K562 (cell line): Measurements from ENCODE around the gene PLEKHF1. TPM values are rescaled to one million over a fixed set of nuclear protein-coding genes. Genes with fewer than 3 reads are reported as not detected.
A peak's percentile ranks its signal among the peaks of the same experiment; 100 is the strongest.

Experiments used
- BMI1 ChIP-seq: fragments of 150-350 bp; IDR thresholded peaks from 2 replicates; pipeline ENCODE4 v1.6.1; 2014; ENCODE audit warnings: low read length
- C11orf30 ChIP-seq: fragments of 450-650 bp; IDR thresholded peaks from 2 replicates; pipeline ENCODE4 v1.6.1; 2016; ENCODE audit warnings: low read depth, mild to moderate bottlenecking
- CCNT2 ChIP-seq: IDR thresholded peaks from 2 replicates; pipeline ENCODE4 v1.6.1; 2011; ENCODE audit warnings: borderline replicate concordance, low read depth, mild to moderate bottlenecking, moderate library complexity, mixed read lengths, low read length; ENCODE audit not compliant: insufficient read length; ENCODE audit errors: extremely low read depth
- CHCHD3 ChIP-seq: fragments of 250-450 bp; sonication (Bioruptor Pico); IDR thresholded peaks from 2 replicates; pipeline ENCODE4 v2.1.2; 2022; ENCODE audit warnings: mild to moderate bottlenecking
- CHD7 ChIP-seq: fragments of 200-600 bp; sonication (generic); IDR thresholded peaks from one replicate; pipeline ENCODE4 v1.6.1; 2012; ENCODE audit warnings: mild to moderate bottlenecking, low read depth, low read length, inconsistent platforms
- EGR1 ChIP-seq: fragments of 450-650 bp; conservative IDR thresholded peaks from 2 replicates; pipeline ENCODE4 v1.6.1; 2017; ENCODE audit warnings: mild to moderate bottlenecking
- GTF2A2 ChIP-seq: IDR thresholded peaks from 2 replicates; pipeline ENCODE4 v1.6.1; 2016; ENCODE audit warnings: mild to moderate bottlenecking, missing genetic modification characterization, missing compliant biosample characterization
- HDAC8 ChIP-seq: fragments of 450-650 bp; IDR thresholded peaks from 2 replicates; pipeline ENCODE4 v1.6.1; 2016; ENCODE audit warnings: mild to moderate bottlenecking, missing genetic modification characterization, moderate library complexity, missing compliant biosample characterization
- ILK ChIP-seq: fragments of 450-650 bp; IDR thresholded peaks from 2 replicates; pipeline ENCODE4 v1.6.1; 2016; ENCODE audit warnings: missing genetic modification characterization, low read depth, mild to moderate bottlenecking, missing compliant biosample characterization, moderate library complexity, borderline replicate concordance
- KAT8 ChIP-seq: fragments of 450-650 bp; IDR thresholded peaks from 2 replicates; pipeline ENCODE4 v1.6.1; 2016; ENCODE audit warnings: low read depth, mild to moderate bottlenecking
- NR3C1 ChIP-seq: sonication (generic); formaldehyde crosslinking; IDR thresholded peaks from 2 replicates; pipeline ENCODE4 v1.8.1; 2022; ENCODE audit warnings: missing genetic modification reagents
- SMAD3 ChIP-seq: fragments of 450-650 bp; formaldehyde crosslinking; conservative IDR thresholded peaks from 2 replicates; pipeline ENCODE4 v1.4.0; 2020; ENCODE audit warnings: mild to moderate bottlenecking
- SMAD4 ChIP-seq: fragments of 250-450 bp; sonication (Bioruptor Pico); conservative IDR thresholded peaks from 2 replicates; pipeline ENCODE4 v1.8.0; 2021; ENCODE audit warnings: inconsistent platforms, mild to moderate bottlenecking, moderate library complexity
- SRSF3 ChIP-seq: fragments of 200-400 bp; formaldehyde crosslinking; IDR thresholded peaks from 2 replicates; pipeline ENCODE4 v1.6.1; 2016; ENCODE audit warnings: mild to moderate bottlenecking, low read length, moderate library complexity; ENCODE audit not compliant: insufficient read depth
- ZNF121 ChIP-seq: sonication (generic); formaldehyde crosslinking; conservative IDR thresholded peaks from 2 replicates; pipeline ENCODE4 v1.8.0; 2022; ENCODE audit warnings: missing genetic modification reagents
- ZNF316 ChIP-seq: fragments of 450-650 bp; IDR thresholded peaks from 2 replicates; pipeline ENCODE4 v1.6.1; 2016
- polyA plus RNA-seq, 8 experiments: library from polyadenylated mRNA; depleted of rRNA in 4 of 8; stranded (reverse) in 5 of 8; unstranded in 3 of 8; fragments of >200 nt; fragmentation: Nextera tagmentation in 2 of 8; fragmentation: Illumina TruSeq in 1 of 8; extraction: Ambion mirVana in 2 of 8; extraction: Trizol in 1 of 8; gene quantifications; 2 replicates each; pipeline versions ENCODE4 v1.2.1 to v1.2.3, GENCODE V29; 2011 to 2014; ENCODE audit warnings: inconsistent platforms in 1 of 8, missing spikeins in 1 of 8
- total RNA-seq, 7 experiments: library from RNA; depleted of rRNA in 6 of 7; stranded (reverse); fragments of >200 nt in 6 of 7; fragmentation: Illumina TruSeq in 2 of 7; extraction: Trizol in 2 of 7; gene quantifications; 2 replicates each; pipeline versions ENCODE4 v1.2.1 to v1.2.3, GENCODE V29; 2011 to 2021; ENCODE audit warnings: low replicate concordance in 1 of 7
- TF ChIP-seq, protein P1 (sequence below): fragments of 450-650 bp; formaldehyde crosslinking; IDR thresholded peaks from 2 replicates; pipeline ENCODE4 v1.4.0; 2020; ENCODE audit warnings: mild to moderate bottlenecking, moderate library complexity

PLEKHF1 gene
- total and polyA plus RNA-seq, 9 of the 15 experiments (the other 6 are each of a cell fraction or from before 2014, with no cell fraction given), result 0.07 to 13.4 (median 3.9) TPM; not detected in 1

DNA sequence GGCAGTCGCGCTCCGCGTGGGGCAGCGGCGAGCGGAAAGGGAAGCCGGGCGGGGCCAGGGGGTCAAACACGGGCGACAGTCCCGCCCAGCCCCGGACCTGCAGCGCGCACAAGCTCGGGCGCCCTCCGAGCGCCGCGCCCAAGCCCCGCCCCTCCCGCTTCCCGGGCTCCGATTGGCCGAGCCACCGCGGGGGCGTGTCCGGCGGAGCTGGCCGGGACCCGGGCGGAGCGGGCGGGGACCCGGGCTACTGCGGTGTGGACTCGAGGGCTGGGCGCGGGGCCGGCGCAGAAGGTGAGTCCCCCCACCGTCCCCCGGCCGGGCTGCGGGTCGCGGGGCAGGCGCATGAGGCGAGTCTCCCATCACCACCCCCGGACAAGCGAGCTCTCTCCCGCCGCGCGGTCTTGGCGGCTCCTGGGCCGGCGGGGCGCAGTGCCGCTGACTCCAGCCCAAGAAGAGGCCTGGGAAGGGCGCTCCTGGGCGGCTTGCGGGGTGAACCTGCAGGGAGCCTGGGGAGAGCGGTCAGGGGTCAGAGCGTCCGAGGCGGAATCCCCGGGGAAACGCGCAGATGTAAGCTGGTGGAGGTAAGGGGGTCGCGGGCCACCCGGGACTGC is at the start of gene PLEKHF1 (continued):
- TF ChIP-seq CHD7, result no peak
- TF ChIP-seq ZNF121 (CRISPR knock-in tag), result no peak
- TF ChIP-seq KAT8, result no peak
- no peak for TF ChIP-seq ZNF316
- 0 out of 2 replicates have a peak, but pooled peaks have one; percentile 7 for TF ChIP-seq SMAD4 (CRISPR knock-in tag)
- TF ChIP-seq, protein P1, sequence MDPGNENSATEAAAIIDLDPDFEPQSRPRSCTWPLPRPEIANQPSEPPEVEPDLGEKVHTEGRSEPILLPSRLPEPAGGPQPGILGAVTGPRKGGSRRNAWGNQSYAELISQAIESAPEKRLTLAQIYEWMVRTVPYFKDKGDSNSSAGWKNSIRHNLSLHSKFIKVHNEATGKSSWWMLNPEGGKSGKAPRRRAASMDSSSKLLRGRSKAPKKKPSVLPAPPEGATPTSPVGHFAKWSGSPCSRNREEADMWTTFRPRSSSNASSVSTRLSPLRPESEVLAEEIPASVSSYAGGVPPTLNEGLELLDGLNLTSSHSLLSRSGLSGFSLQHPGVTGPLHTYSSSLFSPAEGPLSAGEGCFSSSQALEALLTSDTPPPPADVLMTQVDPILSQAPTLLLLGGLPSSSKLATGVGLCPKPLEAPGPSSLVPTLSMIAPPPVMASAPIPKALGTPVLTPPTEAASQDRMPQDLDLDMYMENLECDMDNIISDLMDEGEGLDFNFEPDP (CRISPR knock-in tag), result no peak
- no peak for TF ChIP-seq CHCHD3 (CRISPR knock-in tag)
- TF ChIP-seq BMI1, result no peak
- TF ChIP-seq SMAD3 (CRISPR knock-in tag), result no peak
- TF ChIP-seq C11orf30, result no peak
- no peak for TF ChIP-seq HDAC8 (tag)
- TF ChIP-seq SRSF3, result no peak
- no peak for TF ChIP-seq GTF2A2
- TF ChIP-seq NR3C1 (CRISPR knock-in tag), result no peak
- TF ChIP-seq CCNT2, result peak; percentile 68
- no peak for TF ChIP-seq ILK
- no peak for TF ChIP-seq EGR1
